Measurements from ENCODE around the gene WDR36.

WDR36 gene

GRCh38 chr5:111165058-111165457 is 72.9 kb downstream of the WDR36 start:
- H3K4me1 Mint-ChIP-seq: no peaks in the 10 kb centered on the region
- no peaks in the 10 kb centered on the region for H3K27me3 Mint-ChIP-seq
- H3K27ac Mint-ChIP-seq: no peak overlapping the region
- no peaks in the 10 kb centered on the region for H3K9me3 Mint-ChIP-seq
- DNase-seq: no peak
- CTCF ChIA-PET: interaction anchor here (1.0 kb wide), 1 partner anchor 10 kb away, joined by 3 read pairs; no protein-coding TSS in a partner anchor
- H3K4me3 Mint-ChIP-seq: no peak overlapping the region
- no peaks in the 10 kb centered on the region for H3K36me3 Mint-ChIP-seq

GRCh38 chr5:111167551-111167950 is 75.4 kb downstream of the WDR36 start:
- no peaks in the 10 kb centered on the region for H3K4me1 Mint-ChIP-seq
- no peaks in the 10 kb centered on the region for H3K9me3 Mint-ChIP-seq

DNA sequence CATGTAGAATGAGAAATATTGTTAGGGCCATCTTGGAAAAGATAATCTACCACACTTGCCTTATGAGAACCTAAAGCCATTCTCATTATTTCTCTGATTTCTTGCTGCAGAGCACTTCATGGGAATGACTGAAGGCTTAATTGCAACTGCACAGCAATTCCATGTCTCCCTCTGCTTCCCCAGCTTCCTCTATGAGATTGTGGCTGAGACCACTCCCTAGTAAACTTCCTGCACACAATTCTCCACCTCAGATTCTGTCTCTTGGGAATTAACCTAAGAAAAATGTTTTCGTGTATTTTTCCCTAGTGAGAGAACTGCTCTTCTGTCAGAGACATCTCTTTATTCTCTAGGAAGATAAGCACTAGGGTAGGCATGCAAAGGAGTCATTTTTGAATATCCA is 76.5 kb downstream of the WDR36 start:
- CTCF ChIA-PET: interaction anchor here (1.5 to 1.9 kb wide), 2 partner anchors 110 to 111 kb away, joined by 3 to 12 read pairs; no protein-coding TSS in a partner anchor
- no peak for DNase-seq
- no peaks in the 10 kb centered on the region for H3K9me3 Mint-ChIP-seq
- no peak overlapping the region for H3K27ac Mint-ChIP-seq
- H3K27me3 Mint-ChIP-seq: no peaks in the 10 kb centered on the region
- no peaks in the 10 kb centered on the region for H3K36me3 Mint-ChIP-seq
- no peak overlapping the region for H3K4me3 Mint-ChIP-seq
- H3K4me1 Mint-ChIP-seq: no peaks in the 10 kb centered on the region

More at GRCh38 chr5:111167551-111167950, 75.4 kb downstream of the WDR36 start:
- H3K27ac Mint-ChIP-seq: no peak overlapping the region
- H3K27me3 Mint-ChIP-seq: no peaks in the 10 kb centered on the region
- H3K4me3 Mint-ChIP-seq: no peak overlapping the region
- no peak for DNase-seq
- no peaks in the 10 kb centered on the region for H3K36me3 Mint-ChIP-seq
- CTCF ChIA-PET: interaction anchor here (1.5 kb wide), 1 partner anchor 112 kb away, joined by 3 read pairs; no protein-coding TSS in a partner anchor

DNA sequence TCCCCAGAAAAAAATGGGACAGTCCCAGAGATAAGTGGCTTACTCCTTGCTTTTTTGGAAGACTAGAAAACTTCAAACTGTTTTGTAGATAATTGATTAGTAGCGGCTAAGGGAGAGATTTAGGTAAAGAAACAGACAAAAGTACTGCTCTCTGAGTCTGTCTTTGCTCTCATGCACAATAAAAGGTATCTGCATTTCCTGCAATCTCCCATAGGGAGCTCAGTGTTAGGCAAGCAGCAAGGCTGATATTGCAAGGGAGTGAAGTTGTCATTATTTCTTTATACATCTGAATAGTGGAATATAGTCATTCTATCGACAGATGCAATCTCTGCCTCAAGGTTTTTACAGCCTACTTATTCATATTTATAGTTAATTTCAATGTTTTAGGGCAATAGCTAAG is 77.1 kb downstream of the WDR36 start:
- DNase-seq: no peak
- Mint-ChIP-seq H3K4me1 (no peaks in the 10 kb centered on the region), H3K27me3 (no peaks in the 10 kb centered on the region), H3K27ac (no peak overlapping the region), H3K36me3 (no peaks in the 10 kb centered on the region), H3K4me3 (no peak overlapping the region), H3K9me3 (no peaks in the 10 kb centered on the region)
- CTCF ChIA-PET: interaction anchor here (0.9 to 2.0 kb wide), 3 partner anchors 9 to 109 kb away, joined by 3 to 12 read pairs (median 9); no protein-coding TSS in a partner anchor

DNA sequence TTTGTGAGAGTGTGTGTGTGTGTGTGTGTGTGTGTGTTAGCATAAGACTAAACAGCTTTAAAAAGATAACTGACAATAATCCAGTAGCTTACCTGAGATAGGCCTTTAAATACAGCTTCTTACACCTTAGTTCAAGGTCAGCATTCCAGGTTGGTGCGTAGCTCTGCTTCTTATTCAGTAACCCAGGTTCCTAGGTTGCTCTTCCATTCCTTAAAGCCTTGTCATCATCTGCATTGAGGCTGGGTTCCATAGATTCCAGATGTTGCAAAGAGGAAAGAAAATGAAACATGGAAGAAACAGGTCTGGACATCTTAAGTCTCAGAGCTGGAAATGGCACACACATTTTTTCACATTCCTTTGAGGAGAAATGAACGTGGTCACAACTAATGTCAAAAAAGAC is 78.1 kb downstream of the WDR36 start:
- no peaks in the 10 kb centered on the region for H3K4me1 Mint-ChIP-seq
- H3K9me3 Mint-ChIP-seq: no peaks in the 10 kb centered on the region
- H3K4me3 Mint-ChIP-seq: no peak overlapping the region
- DNase-seq: no peak
- H3K27ac Mint-ChIP-seq: no peak overlapping the region
- CTCF ChIA-PET: interaction anchor here (0.9 to 2.0 kb wide), 4 partner anchors 9 to 108 kb away, joined by 3 to 12 read pairs (median 6); no protein-coding TSS in a partner anchor
- no peaks in the 10 kb centered on the region for H3K27me3 Mint-ChIP-seq
- no peaks in the 10 kb centered on the region for H3K36me3 Mint-ChIP-seq

- Mint-ChIP-seq H3K4me3 (no peak overlapping the region), H3K27ac (no peak overlapping the region), H3K9me3 (no peaks in the 10 kb centered on the region), H3K27me3 (peaks cover 4% of the 10 kb centered on the region), H3K4me1 (no peaks in the 10 kb centered on the region), H3K36me3 (no peaks in the 10 kb centered on the region)
- DNase-seq: no peak
- CTCF ChIA-PET: no interaction called here
These were observed 80.4 kb downstream of the WDR36 start for GRCh38 chr5:111172504-111172903.

DNA sequence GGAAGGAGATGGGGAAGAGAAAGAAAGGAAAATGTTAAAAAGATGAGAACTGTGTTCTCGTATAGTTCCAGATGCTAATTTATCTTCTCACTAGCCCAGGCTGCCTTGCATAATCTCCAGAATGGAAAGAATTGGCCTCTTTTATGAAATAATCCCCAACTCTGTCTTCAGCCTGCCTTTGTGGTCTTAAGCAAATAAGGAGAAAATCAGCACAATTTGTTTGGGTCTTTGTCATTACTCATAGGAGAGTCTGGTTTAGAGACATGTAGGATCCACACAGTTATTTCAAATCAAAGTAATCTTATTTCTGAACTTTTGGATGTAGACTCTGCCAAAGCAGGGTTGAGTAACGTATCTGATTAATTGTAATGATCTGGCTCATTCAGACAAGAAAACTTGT is 81.3 kb downstream of the WDR36 start:
- H3K27me3 Mint-ChIP-seq: peaks cover 4% of the 10 kb centered on the region
- H3K4me3 Mint-ChIP-seq: no peak overlapping the region
- H3K36me3 Mint-ChIP-seq: no peaks in the 10 kb centered on the region
- no peak overlapping the region for H3K27ac Mint-ChIP-seq
- no peak for DNase-seq
- no peaks in the 10 kb centered on the region for H3K9me3 Mint-ChIP-seq
- CTCF ChIA-PET: no interaction called here
- H3K4me1 Mint-ChIP-seq: no peaks in the 10 kb centered on the region

Measured in activated naive CD4-positive, alpha-beta T cell treated with anti-CD3 and anti-CD28 coated beads, Interleukin-2, amount 10 ng/mL, durations not matched to agents 7 days and 5 days (primary cell).